ENCODE data around the gene SORCS2. TPM values are rescaled to one million over a fixed set of nuclear protein-coding genes. Genes with fewer than 3 reads are reported as not detected.
A peak's percentile ranks its signal among the peaks of the same experiment; 100 is the strongest.

Gene SORCS2
- total and polyA plus RNA-seq, 4 donors = 2.2 to 7.7 (median 2.5) TPM

GRCh38 chr4:7778510-7779431 lies 586.4 kb downstream of the SORCS2 start:
- peaks cover 6 to 34% (median 15%) of the 10 kb centered on the region in 5 donors for H3K4me1 ChIP-seq (ENCODE audit: control insufficient read depth in 5 of 5, insufficient read depth in 5 of 5, low read length in 5 of 5)
- H3K4me3 ChIP-seq = no peak overlapping the region
- peak overlapping the region in 1 of 2 donors; percentile 83 for H3K9ac ChIP-seq (ENCODE audit: insufficient read depth in 1 of 2, low read length in 2 of 2)
- no peak for TF ChIP-seq CTCF (IDR thresholded peaks at IDR 0.05; ENCODE audit: control extremely low read depth, extremely low read depth)
- H3K27me3 ChIP-seq (ENCODE audit: control insufficient read depth in 3 of 3, insufficient read depth in 3 of 3, low read length in 2 of 3) = no peaks in the 10 kb centered on the region
- DNase-seq = peak; percentile 44 to 74 (median 72)
- WGBS, 2 donors = 75 to 79% methylated on average over 24 of the region's 24 CpGs
- peaks cover 0 to 19% (median 17%) of the 10 kb centered on the region in 4 donors for H3K36me3 ChIP-seq (ENCODE audit: control insufficient read depth in 4 of 4, insufficient read depth in 4 of 4, low read length in 4 of 4)
- H3K9me3 ChIP-seq (ENCODE audit: control insufficient read depth in 4 of 4, insufficient read depth in 3 of 4, low read length in 3 of 4) = no peaks in the 10 kb centered on the region
- peak overlapping the region in 1 of 2 donors; percentile 77 for H3K27ac ChIP-seq (ENCODE audit: low read depth in 1 of 2, low read length in 1 of 2)
- no peak for ATAC-seq (ENCODE audit: insufficient read depth, low FRiP score)

- no peak overlapping the region for H3K4me3 ChIP-seq
- WGBS, 2 donors = 63 to 78% methylated on average over 5 of the region's 5 CpGs
- H3K27me3 ChIP-seq (ENCODE audit: control insufficient read depth in 3 of 3, insufficient read depth in 3 of 3, low read length in 2 of 3) = no peaks in the 10 kb centered on the region
- ATAC-seq (ENCODE audit: insufficient read depth, low FRiP score) (no peak), DNase-seq (no peak)
- no peaks in the 10 kb centered on the region for H3K9me3 ChIP-seq (ENCODE audit: control insufficient read depth in 4 of 4, insufficient read depth in 3 of 4, low read length in 3 of 4)
- no peak for TF ChIP-seq CTCF (IDR thresholded peaks at IDR 0.05; ENCODE audit: control extremely low read depth, extremely low read depth)
- peaks cover 0 to 19% (median 14%) of the 10 kb centered on the region in 4 donors for H3K36me3 ChIP-seq (ENCODE audit: control insufficient read depth in 4 of 4, insufficient read depth in 4 of 4, low read length in 4 of 4)
- H3K9ac ChIP-seq (ENCODE audit: insufficient read depth in 1 of 2, low read length in 2 of 2) = peak overlapping the region in 1 of 2 donors; percentile 60
- peaks cover 6 to 34% (median 15%) of the 10 kb centered on the region in 5 donors for H3K4me1 ChIP-seq (ENCODE audit: control insufficient read depth in 5 of 5, insufficient read depth in 5 of 5, low read length in 5 of 5)
- peak overlapping the region in 1 of 2 donors; percentile 77 for H3K27ac ChIP-seq (ENCODE audit: low read depth in 1 of 2, low read length in 1 of 2)
These were observed 587.1 kb downstream of the SORCS2 start for GRCh38 chr4:7779432-7779768.

- H3K27ac ChIP-seq (ENCODE audit: low read depth in 1 of 2, low read length in 1 of 2) = peak overlapping the region; percentile 77 to 80
- no peak for TF ChIP-seq CTCF (IDR thresholded peaks at IDR 0.05; ENCODE audit: control extremely low read depth, extremely low read depth)
- no peaks in the 10 kb centered on the region for H3K27me3 ChIP-seq (ENCODE audit: control insufficient read depth in 3 of 3, insufficient read depth in 3 of 3, low read length in 2 of 3)
- 74 to 87% methylated on average over 5 of the region's 5 CpGs for WGBS, 2 donors
- H3K4me1 ChIP-seq (ENCODE audit: control insufficient read depth in 5 of 5, insufficient read depth in 5 of 5, low read length in 5 of 5) = peaks cover 6 to 34% (median 15%) of the 10 kb centered on the region in 5 donors
- H3K4me3 ChIP-seq = no peak overlapping the region
- no peak overlapping the region for H3K9ac ChIP-seq (ENCODE audit: insufficient read depth in 1 of 2, low read length in 2 of 2)
- DNase-seq = peak in 1 of 3 donors; percentile 34
- peaks cover 0 to 28% (median 15%) of the 10 kb centered on the region in 4 donors for H3K36me3 ChIP-seq (ENCODE audit: control insufficient read depth in 4 of 4, insufficient read depth in 4 of 4, low read length in 4 of 4)
- no peak for ATAC-seq (ENCODE audit: insufficient read depth, low FRiP score)
- H3K9me3 ChIP-seq (ENCODE audit: control insufficient read depth in 4 of 4, insufficient read depth in 3 of 4, low read length in 3 of 4) = no peaks in the 10 kb centered on the region
These were observed 588.5 kb downstream of the SORCS2 start for GRCh38 chr4:7780751-7781348.
